D721Med (cell line): Measurements from ENCODE around the gene ZNF135.

Experiments used
- DNase-seq: peaks from one replicate; pipeline ENCODE4 v3.0.0; 2011; ENCODE audit warnings: low spot score; ENCODE audit not compliant: insufficient read length
- FAIRE-seq: peaks from 2 replicates; lab custom pipeline; 2011; peaks lifted over from hg19 to GRCh38; lab: Jason Lieb, UNC
- TF ChIP-seq, protein P1 (sequence below): IDR thresholded peaks from 2 replicates; pipeline ENCODE4 v1.5.1; 2012; ENCODE audit warnings: mild to moderate bottlenecking, control low read depth; ENCODE audit not compliant: insufficient read depth; ENCODE audit errors: missing control alignments

ZNF135 gene

DNA sequence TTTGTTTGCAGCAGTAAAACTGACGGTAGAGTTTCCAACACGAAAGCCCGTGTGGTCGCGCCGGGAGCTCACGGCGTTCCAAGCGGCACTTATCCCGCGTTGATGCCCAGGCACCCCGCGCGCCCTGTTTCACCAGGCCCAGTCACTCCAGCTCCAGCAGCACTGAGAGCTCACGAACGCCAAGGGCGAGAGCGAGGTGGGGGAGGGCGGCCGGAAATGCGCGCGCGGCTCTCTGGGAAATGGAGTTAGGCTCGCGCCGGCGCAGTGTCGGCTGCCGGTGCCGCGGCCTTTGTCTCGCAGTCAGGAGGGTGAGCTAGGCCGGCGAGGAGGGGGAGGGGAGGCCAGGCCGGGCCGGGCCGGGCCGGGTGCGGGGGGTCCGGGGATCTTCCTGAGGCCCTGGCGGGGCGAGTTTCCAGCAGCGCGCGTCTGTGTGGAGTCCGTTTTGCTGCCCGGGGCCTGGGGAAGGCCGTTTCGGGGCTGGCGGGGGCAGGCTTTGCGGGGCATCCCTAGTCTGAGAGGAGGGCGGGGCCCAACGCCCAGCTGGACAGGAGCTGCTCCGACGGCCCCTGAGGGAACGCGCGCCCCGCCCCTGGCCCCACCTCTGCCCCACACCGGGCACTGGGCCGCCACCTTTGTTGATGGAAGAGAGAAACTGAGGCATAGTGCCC is at the start of gene ZNF135:
Gene ZNF135, plus strand, starts transcription at position 280 of the 668 bp plus-strand sequence. CDS start 721 bp downstream, outside the sequence.
- FAIRE-seq (no peak), DNase-seq (peak; percentile 99)
- TF ChIP-seq, protein P1, sequence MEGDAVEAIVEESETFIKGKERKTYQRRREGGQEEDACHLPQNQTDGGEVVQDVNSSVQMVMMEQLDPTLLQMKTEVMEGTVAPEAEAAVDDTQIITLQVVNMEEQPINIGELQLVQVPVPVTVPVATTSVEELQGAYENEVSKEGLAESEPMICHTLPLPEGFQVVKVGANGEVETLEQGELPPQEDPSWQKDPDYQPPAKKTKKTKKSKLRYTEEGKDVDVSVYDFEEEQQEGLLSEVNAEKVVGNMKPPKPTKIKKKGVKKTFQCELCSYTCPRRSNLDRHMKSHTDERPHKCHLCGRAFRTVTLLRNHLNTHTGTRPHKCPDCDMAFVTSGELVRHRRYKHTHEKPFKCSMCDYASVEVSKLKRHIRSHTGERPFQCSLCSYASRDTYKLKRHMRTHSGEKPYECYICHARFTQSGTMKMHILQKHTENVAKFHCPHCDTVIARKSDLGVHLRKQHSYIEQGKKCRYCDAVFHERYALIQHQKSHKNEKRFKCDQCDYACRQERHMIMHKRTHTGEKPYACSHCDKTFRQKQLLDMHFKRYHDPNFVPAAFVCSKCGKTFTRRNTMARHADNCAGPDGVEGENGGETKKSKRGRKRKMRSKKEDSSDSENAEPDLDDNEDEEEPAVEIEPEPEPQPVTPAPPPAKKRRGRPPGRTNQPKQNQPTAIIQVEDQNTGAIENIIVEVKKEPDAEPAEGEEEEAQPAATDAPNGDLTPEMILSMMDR = no peak

DNA sequence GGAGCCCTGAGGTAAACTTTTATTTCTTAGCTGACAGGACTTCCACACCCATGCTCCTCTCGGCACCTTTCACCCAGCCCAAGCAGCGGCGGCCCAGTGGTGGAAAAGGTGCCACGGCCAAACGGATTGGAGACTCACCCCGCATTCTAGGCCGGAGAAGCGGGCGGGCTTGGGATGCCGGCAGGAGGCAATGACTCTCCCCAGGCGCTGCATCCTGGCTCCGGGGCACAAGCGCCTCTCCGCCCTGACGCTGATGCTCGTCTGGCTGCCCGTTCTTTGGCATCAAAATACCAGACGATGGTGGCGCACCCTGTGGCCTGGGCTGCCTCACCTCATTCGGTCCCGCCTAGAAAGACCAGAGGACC is 49.8 kb upstream of the ZNF135 start:
- no peak for DNase-seq
- TF ChIP-seq, protein P1 = no peak
- no peak for FAIRE-seq

DNA sequence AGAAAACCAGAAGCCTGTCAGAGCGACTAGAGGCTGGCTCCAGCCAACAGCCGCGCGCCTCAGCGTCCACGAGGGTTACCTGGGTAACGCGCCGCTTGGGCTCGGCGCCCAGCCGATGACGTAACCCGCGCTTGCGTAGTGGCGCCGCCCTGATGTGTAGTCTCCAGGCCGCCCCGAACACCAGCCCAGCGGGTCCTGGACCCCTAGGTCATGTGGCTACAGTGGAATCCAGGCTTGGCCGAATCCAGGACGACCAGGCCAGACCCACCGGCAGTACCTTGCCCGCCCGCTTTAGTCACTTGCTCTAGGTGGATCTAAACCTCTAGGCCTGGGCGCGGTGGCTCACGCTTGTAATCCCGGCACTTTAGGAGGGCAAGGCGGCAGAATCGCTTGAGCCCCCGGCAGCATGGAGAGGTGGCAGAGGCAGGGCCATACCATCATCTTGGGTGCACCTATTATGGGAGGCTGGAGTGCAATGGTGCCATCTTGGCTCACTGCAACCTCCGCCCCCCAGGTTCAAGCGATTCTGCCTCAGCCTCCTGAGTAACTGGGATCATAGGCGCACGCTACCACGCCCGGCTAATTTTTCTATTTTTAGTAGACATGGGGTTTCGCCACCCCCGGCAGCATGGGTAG is 49.3 kb upstream of the ZNF135 start:
- DNase-seq = peak; percentile 83
- FAIRE-seq = no peak
- TF ChIP-seq, protein P1 = no peak

DNA sequence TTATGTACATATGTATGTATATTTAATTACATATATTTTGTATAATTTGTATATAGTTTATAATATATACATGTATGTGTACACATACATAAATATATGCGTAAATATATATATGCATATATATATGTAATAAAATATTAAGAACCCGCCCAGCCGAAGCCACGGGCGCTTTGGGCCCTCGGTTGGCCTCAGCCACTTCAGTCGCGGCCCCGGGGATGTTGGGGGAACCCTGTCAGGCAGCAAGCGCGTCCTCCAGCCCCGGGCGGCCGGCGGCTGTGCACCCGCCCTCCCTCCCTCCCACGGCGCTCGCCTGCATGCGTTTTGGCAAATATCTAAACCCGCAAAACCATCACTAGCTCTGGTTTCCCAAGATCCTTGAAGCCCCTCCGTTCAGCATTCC is 48.6 kb upstream of the ZNF135 start:
- FAIRE-seq = no peak
- no peak for DNase-seq
- TF ChIP-seq, protein P1 = no peak

DNA sequence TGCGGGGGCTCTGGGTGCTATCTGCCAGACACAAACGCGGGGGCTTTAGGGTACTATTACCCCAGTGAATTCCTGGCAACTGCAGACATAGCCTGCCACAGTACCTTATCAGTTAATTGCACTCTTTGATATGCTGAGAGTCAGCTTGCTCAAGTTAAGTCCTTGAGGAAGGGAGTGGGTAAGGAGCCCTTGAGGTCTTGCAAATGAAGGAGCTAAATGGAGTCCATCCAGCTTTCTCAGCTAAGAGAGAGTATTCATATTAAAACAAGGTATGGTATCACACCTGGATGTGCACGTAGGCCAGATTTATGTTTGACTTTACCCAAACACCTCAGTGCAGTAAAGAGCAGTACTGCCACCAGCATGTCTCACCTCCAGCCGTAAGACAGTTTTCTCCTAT is 44.9 kb upstream of the ZNF135 start:
- DNase-seq (no peak), FAIRE-seq (no peak)
- TF ChIP-seq, protein P1 = no peak

DNA sequence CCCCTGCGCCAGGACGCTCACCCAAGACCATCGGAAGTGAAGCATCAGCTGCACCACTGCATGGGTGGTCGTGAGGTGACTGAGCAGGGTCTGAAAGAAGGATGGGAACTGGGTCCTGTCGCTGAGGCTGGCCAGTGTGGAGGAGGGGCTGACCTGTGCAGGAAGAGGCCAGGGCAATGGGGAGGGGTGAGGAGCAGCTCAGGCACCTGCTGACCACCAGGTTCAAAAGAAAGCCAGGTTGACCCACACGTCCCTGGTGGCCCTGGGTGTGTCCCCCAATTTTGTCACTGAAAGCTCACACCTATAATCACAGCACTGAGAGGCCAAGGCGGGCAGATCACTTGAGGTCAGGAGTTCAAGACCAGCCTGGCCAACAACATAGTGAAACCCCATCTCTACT is 39.0 kb upstream of the ZNF135 start:
- TF ChIP-seq, protein P1 = no peak
- DNase-seq = no peak
- FAIRE-seq = no peak
